Skeletal muscle tissue (tissue), 4 donors: ENCODE measurements around the gene GTSF1L. TPM values are rescaled to one million over a fixed set of nuclear protein-coding genes. Genes with fewer than 3 reads are reported as not detected.

Experiments used
- H3K27ac ChIP-seq: one replicate; pipeline ENCODE4 v1.7.0; 2013; ENCODE audit warnings: mild to moderate bottlenecking, low read depth, low read length, inconsistent platforms
- H3K27me3 ChIP-seq, 3 donors: one replicate each; pipeline ENCODE4 v1.7.0; 2013; ENCODE audit warnings: low read length in 3 of 3; ENCODE audit not compliant: control insufficient read depth in 3 of 3, insufficient read depth in 3 of 3
- H3K36me3 ChIP-seq, 3 donors: one replicate each; pipeline ENCODE4 v1.7.0; 2013; ENCODE audit warnings: low read length in 3 of 3; ENCODE audit not compliant: control insufficient read depth in 3 of 3, insufficient read depth in 3 of 3
- H3K4me1 ChIP-seq, 3 donors: one replicate each; pipeline ENCODE4 v1.7.0; 2013; ENCODE audit warnings: low read length in 3 of 3, mild to moderate bottlenecking in 3 of 3; ENCODE audit not compliant: control insufficient read depth in 3 of 3, insufficient read depth in 3 of 3
- H3K4me3 ChIP-seq, 3 donors: one replicate each; pipeline ENCODE4 v1.7.0; 2013; ENCODE audit warnings: low read length in 3 of 3
- H3K9ac ChIP-seq, 3 donors: one replicate each; pipeline ENCODE4 v1.7.0; 2013; ENCODE audit warnings: low read length in 3 of 3, mild to moderate bottlenecking in 3 of 3, moderate library complexity in 2 of 3, low read depth in 1 of 3
- H3K9me3 ChIP-seq, 3 donors: one replicate each; pipeline ENCODE4 v1.7.0; 2013; ENCODE audit warnings: low read length in 3 of 3; ENCODE audit not compliant: control insufficient read depth in 3 of 3
- total RNA-seq: library from RNA; depleted of rRNA; stranded (reverse); fragments of >200 nt; gene quantifications from one replicate; pipeline ENCODE4 v1.2.3, GENCODE V29; 2014
- donor health status: Osteomylitis.

The GTSF1L gene
- total RNA-seq, 1 donor from 2014 or later, result not detected

- H3K9me3 ChIP-seq, result no peaks in the 10 kb centered on the region
- no peaks in the 10 kb centered on the region for H3K36me3 ChIP-seq
- H3K9ac ChIP-seq, result no peak overlapping the region
- no peak overlapping the region for H3K27ac ChIP-seq
- no peaks in the 10 kb centered on the region for H3K4me1 ChIP-seq
- no peak overlapping the region for H3K4me3 ChIP-seq
- H3K27me3 ChIP-seq, result no peaks in the 10 kb centered on the region
Observed at GRCh38 chr20:43700627-43701026, 26.2 kb downstream of the GTSF1L start.

DNA sequence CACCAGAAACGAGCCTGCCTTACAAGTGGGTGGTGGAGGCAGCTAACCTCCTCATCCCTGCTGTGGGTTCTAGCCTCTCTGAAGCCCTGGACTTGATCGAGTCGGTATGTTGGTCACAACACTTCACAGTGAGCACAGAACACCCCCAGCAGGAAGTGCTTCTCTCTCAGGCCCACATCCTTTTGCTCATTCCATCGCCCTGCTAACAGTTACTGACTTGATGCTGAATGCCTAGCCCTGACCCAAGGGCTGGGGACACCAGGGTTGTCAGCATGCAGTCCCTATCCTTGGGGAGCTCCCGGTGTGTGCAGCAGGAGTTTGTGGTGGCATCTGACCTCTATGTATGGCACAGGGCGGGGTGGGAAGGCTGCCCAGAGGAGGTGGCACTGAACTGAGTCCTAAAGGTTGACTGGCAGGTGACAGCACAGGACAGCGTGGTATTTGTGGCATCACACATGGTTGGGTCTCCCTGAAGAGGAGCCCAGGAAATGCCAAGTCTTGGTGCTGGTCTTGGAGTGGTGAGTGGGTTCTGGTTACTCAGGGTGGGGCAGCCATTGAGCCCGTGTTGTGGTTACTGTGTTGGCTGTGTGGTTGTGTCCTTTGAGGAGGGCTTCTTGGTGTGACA, 26.7 kb downstream of the GTSF1L start:
- Histone ChIP-seq H3K27ac (no peak overlapping the region), H3K36me3 (no peaks in the 10 kb centered on the region), H3K9me3 (no peaks in the 10 kb centered on the region), H3K4me1 (no peaks in the 10 kb centered on the region), H3K9ac (no peak overlapping the region), H3K4me3 (no peak overlapping the region), H3K27me3 (no peaks in the 10 kb centered on the region)

DNA sequence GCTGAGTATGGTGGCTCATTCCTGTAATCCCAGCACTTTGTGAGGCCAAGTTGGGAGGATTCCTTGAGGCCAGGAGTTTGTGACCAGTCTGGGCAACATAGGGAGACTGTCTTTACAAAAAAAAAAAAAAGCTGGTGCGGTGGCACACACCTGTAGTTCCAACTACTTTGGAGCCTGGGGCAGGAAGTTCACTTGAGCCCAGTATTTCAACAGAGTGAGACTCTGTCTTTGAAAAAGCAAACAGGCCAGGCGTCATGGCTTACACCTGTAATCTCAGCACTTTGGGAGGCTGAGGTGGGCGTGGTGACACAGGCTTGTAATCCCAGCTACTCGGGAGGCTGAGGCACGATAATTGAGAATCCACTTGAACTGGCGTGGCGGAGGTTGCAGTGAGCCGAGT, 31.2 kb downstream of the GTSF1L start:
- H3K4me3 ChIP-seq, result no peak overlapping the region

DNA sequence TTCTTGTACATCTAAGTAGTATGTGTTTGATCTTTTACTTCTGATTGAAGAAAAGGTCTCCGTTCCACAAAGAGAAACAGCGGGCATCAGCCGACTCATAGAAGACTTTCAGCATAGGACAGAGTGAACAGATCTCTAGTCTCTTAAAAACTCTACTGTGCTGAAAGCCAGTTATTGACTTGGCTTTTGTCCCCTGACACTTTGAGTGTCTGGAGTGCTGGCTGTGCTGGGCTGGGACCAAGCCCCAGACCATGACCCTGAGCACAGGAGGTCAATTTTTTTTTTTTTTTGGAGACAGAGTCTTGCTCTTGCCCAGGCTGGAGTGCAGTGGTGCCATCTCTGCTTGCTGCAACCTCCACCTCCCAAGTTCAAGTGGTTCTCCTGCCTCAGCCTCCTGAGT, 32.0 kb downstream of the GTSF1L start:
- no peak overlapping the region for H3K27ac ChIP-seq
- no peak overlapping the region for H3K9ac ChIP-seq
- no peaks in the 10 kb centered on the region for H3K27me3 ChIP-seq
- no peaks in the 10 kb centered on the region for H3K9me3 ChIP-seq
- no peak overlapping the region for H3K4me3 ChIP-seq
- no peaks in the 10 kb centered on the region for H3K36me3 ChIP-seq
- no peaks in the 10 kb centered on the region for H3K4me1 ChIP-seq

More for the DNA sequence above, 31.2 kb downstream of the GTSF1L start:
- H3K9ac ChIP-seq, result no peak overlapping the region
- H3K4me1 ChIP-seq, result no peaks in the 10 kb centered on the region
- no peak overlapping the region for H3K27ac ChIP-seq
- no peaks in the 10 kb centered on the region for H3K36me3 ChIP-seq
- H3K27me3 ChIP-seq, result no peaks in the 10 kb centered on the region
- no peaks in the 10 kb centered on the region for H3K9me3 ChIP-seq

DNA sequence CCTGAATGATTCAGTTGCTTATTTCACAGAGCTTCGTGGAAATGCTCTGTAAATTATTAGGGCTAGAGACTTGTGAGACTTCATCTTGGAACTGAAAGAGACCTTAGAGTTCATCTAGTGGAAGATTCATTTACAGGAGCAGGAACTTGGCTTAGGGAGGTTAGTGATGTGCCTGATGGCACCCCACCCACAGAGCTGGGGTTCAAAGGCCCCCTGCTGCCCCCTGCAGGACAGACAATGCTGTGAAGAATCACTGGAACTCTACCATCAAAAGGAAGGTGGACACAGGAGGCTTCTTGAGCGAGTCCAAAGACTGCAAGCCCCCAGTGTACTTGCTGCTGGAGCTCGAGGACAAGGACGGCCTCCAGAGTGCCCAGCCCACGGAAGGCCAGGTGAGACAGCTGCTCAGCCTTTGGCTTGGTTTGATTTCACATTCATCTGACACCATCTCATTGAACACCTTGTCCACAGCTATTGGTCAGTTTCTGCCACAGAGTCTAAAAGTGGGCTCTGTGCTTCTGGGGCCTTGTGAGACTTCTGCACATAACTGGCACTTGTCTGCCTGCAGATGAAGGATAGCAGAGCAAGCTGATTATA, 34.8 kb downstream of the GTSF1L start:
- H3K4me3 ChIP-seq, result no peak overlapping the region
- no peak overlapping the region for H3K27ac ChIP-seq
- H3K9me3 ChIP-seq, result no peaks in the 10 kb centered on the region
- H3K27me3 ChIP-seq, result no peaks in the 10 kb centered on the region
- no peak overlapping the region for H3K9ac ChIP-seq
- H3K36me3 ChIP-seq, result no peaks in the 10 kb centered on the region
- no peaks in the 10 kb centered on the region for H3K4me1 ChIP-seq

GRCh38 chr20:43690943-43691598, 35.7 kb downstream of the GTSF1L start:
- Histone ChIP-seq H3K9me3 (no peaks in the 10 kb centered on the region), H3K27me3 (no peaks in the 10 kb centered on the region)

GRCh38 chr20:43689165-43689564, 37.6 kb downstream of the GTSF1L start:
- H3K27ac ChIP-seq, result no peak overlapping the region

More at GRCh38 chr20:43690943-43691598, 35.7 kb downstream of the GTSF1L start:
- no peak overlapping the region for H3K27ac ChIP-seq
- H3K36me3 ChIP-seq, result no peaks in the 10 kb centered on the region
- H3K4me3 ChIP-seq, result no peak overlapping the region
- H3K9ac ChIP-seq, result no peak overlapping the region
- H3K4me1 ChIP-seq, result no peaks in the 10 kb centered on the region

DNA sequence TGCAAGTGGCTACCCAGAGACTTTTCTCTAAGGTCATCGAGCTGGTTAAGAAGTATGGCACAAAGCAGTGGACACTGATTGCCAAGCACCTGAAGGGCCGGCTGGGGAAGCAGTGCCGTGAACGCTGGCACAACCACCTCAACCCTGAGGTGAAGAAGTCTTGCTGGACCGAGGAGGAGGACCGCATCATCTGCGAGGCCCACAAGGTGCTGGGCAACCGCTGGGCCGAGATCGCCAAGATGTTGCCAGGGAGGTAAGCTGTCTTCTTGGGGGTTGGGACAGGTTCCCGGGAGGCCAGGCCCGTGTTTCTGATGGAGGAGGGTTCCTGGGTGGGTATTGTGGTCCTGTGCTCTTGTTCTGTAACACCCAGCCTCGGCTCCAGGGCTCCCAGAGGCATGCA, 40.0 kb downstream of the GTSF1L start:
- no peak overlapping the region for H3K4me3 ChIP-seq
- no peak overlapping the region for H3K27ac ChIP-seq
- H3K4me1 ChIP-seq, result peaks cover 0 to 3% (median under 1%) of the 10 kb centered on the region in 3 donors
- no peaks in the 10 kb centered on the region for H3K9me3 ChIP-seq
- no peaks in the 10 kb centered on the region for H3K36me3 ChIP-seq
- H3K27me3 ChIP-seq, result no peaks in the 10 kb centered on the region
- H3K9ac ChIP-seq, result no peak overlapping the region

More at GRCh38 chr20:43689165-43689564, 37.6 kb downstream of the GTSF1L start:
- Histone ChIP-seq H3K4me3 (no peak overlapping the region), H3K9me3 (no peaks in the 10 kb centered on the region), H3K9ac (no peak overlapping the region), H3K36me3 (no peaks in the 10 kb centered on the region), H3K27me3 (no peaks in the 10 kb centered on the region), H3K4me1 (no peaks in the 10 kb centered on the region)

- no peaks in the 10 kb centered on the region for H3K36me3 ChIP-seq
- H3K9ac ChIP-seq, result no peak overlapping the region
- H3K9me3 ChIP-seq, result no peaks in the 10 kb centered on the region
- H3K27ac ChIP-seq, result no peak overlapping the region
- no peak overlapping the region for H3K4me3 ChIP-seq
- peaks cover 2 to 8% (median 5%) of the 10 kb centered on the region in 3 donors for H3K4me1 ChIP-seq
- H3K27me3 ChIP-seq, result no peaks in the 10 kb centered on the region
Observed at GRCh38 chr20:43682446-43682845, 44.4 kb downstream of the GTSF1L start.

DNA sequence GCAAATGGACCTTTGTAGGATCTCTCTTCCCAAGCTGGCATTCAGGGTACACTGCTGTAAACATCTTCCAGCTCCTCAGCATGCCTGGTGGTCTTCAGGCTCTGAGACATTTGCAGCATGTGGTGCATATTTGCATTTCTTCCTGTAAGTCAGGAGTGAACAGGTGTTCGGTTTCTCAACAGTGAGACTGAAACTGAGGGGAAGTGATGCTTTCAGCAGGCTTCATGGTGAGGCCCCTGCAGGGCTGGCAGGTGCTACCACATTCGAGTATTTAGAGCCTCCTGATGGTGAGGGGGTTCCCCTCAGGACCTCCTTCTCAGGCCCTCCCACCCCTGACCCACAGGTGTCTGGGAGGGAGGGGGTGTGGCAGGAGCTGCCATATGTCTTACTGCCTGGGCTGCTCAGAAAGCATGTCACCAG, 44.8 kb downstream of the GTSF1L start:
- Histone ChIP-seq H3K9ac (no peak overlapping the region), H3K9me3 (no peaks in the 10 kb centered on the region), H3K4me3 (no peak overlapping the region), H3K36me3 (no peaks in the 10 kb centered on the region), H3K27me3 (no peaks in the 10 kb centered on the region), H3K27ac (no peak overlapping the region), H3K4me1 (peaks cover 2 to 8% (median 5%) of the 10 kb centered on the region in 3 donors)
